ENCODE results near the gene ZNF331.

The ZNF331 gene

DNA sequence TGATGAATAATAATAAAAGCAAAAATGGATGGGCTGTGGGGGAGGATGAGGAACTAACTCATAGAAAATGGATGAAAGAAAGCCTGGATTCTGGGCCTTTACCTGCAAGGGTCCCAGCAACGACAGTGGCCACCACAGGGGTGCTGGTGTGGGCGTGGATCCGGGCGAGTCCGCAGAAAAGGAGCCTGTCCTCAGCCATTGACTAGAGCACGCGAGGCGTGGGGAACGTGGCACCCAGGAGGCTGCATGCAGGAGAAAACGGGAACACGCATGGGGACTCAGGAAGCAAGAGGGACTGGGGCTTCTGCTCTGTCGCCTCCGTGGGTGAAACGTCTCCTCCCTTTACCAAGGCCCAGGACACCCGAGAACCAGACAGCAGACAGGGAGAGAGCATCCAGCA lies 68.1 kb downstream of the ZNF331 start:
- ChIA-PET POLR2A (no interaction called here), CTCF (no interaction called here)
- Histone ChIP-seq H3K36me3 (ENCODE audit: control insufficient read depth in 2 of 2, insufficient read depth in 1 of 2, low read length in 2 of 2) (no peaks in the 10 kb centered on the region), H3K4me1 (ENCODE audit: control insufficient read depth, insufficient read depth, low read length) (no peaks in the 10 kb centered on the region), H3K4me3 (ENCODE audit: low read depth, low read length) (no peak overlapping the region), H3K9me3 (ENCODE audit: control insufficient read depth, insufficient read depth, low read depth, low read length) (no peaks in the 10 kb centered on the region), H3K27ac (ENCODE audit: extremely low read depth, low read depth, low read length) (no peak overlapping the region)
- TF ChIP-seq ZNF324 (tag by site-specific recombination; IDR thresholded peaks at IDR 0.05), result no peak
- no peak for TF ChIP-seq HOXC10 (CRISPR knock-in tag; IDR thresholded peaks at IDR 0.05)
- no peak for TF ChIP-seq ZNF843 (tag by site-specific recombination; IDR thresholded peaks at IDR 0.05)
- no peak for TF ChIP-seq SP2 (tag by site-specific recombination; IDR thresholded peaks at IDR 0.05)
- TF ChIP-seq, protein P1, sequence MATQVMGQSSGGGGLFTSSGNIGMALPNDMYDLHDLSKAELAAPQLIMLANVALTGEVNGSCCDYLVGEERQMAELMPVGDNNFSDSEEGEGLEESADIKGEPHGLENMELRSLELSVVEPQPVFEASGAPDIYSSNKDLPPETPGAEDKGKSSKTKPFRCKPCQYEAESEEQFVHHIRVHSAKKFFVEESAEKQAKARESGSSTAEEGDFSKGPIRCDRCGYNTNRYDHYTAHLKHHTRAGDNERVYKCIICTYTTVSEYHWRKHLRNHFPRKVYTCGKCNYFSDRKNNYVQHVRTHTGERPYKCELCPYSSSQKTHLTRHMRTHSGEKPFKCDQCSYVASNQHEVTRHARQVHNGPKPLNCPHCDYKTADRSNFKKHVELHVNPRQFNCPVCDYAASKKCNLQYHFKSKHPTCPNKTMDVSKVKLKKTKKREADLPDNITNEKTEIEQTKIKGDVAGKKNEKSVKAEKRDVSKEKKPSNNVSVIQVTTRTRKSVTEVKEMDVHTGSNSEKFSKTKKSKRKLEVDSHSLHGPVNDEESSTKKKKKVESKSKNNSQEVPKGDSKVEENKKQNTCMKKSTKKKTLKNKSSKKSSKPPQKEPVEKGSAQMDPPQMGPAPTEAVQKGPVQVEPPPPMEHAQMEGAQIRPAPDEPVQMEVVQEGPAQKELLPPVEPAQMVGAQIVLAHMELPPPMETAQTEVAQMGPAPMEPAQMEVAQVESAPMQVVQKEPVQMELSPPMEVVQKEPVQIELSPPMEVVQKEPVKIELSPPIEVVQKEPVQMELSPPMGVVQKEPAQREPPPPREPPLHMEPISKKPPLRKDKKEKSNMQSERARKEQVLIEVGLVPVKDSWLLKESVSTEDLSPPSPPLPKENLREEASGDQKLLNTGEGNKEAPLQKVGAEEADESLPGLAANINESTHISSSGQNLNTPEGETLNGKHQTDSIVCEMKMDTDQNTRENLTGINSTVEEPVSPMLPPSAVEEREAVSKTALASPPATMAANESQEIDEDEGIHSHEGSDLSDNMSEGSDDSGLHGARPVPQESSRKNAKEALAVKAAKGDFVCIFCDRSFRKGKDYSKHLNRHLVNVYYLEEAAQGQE (tag by site-specific recombination; IDR thresholded peaks at IDR 0.05), result no peak
- no peak for TF ChIP-seq ZNF133 (tag by site-specific recombination; IDR thresholded peaks at IDR 0.05)
- TF ChIP-seq ZXDB (tag by site-specific recombination; IDR thresholded peaks at IDR 0.05), result no peak
- no peak for TF ChIP-seq ZNF248 (tag by site-specific recombination; IDR thresholded peaks at IDR 0.05)
- no peak for TF ChIP-seq ZNF600 (tag by site-specific recombination; IDR thresholded peaks at IDR 0.05)
- no peak for TF ChIP-seq ZNF114 (tag by site-specific recombination; IDR thresholded peaks at IDR 0.05)
- TF ChIP-seq, protein P2, sequence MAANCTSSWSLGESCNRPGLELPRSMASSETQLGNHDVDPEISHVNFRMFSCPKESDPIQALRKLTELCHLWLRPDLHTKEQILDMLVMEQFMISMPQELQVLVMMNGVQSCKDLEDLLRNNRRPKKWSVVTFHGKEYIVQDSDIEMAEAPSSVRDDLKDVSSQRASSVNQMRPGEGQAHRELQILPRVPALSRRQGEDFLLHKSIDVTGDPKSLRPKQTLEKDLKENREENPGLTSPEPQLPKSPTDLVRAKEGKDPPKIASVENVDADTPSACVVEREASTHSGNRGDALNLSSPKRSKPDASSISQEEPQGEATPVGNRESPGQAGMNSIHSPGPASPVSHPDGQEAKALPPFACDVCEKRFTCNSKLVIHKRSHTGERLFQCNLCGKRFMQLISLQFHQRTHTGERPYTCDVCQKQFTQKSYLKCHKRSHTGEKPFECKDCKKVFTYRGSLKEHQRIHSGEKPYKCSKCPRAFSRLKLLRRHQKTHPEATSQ (tag by site-specific recombination; IDR thresholded peaks at IDR 0.05), result no peak
- TF ChIP-seq, protein P3, sequence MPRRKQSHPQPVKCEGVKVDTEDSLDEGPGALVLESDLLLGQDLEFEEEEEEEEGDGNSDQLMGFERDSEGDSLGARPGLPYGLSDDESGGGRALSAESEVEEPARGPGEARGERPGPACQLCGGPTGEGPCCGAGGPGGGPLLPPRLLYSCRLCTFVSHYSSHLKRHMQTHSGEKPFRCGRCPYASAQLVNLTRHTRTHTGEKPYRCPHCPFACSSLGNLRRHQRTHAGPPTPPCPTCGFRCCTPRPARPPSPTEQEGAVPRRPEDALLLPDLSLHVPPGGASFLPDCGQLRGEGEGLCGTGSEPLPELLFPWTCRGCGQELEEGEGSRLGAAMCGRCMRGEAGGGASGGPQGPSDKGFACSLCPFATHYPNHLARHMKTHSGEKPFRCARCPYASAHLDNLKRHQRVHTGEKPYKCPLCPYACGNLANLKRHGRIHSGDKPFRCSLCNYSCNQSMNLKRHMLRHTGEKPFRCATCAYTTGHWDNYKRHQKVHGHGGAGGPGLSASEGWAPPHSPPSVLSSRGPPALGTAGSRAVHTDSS (tag by site-specific recombination; IDR thresholded peaks at IDR 0.05), result no peak
- no peak for TF ChIP-seq BCL11A (tag by site-specific recombination; IDR thresholded peaks at IDR 0.05; ENCODE audit: low read depth)

DNA sequence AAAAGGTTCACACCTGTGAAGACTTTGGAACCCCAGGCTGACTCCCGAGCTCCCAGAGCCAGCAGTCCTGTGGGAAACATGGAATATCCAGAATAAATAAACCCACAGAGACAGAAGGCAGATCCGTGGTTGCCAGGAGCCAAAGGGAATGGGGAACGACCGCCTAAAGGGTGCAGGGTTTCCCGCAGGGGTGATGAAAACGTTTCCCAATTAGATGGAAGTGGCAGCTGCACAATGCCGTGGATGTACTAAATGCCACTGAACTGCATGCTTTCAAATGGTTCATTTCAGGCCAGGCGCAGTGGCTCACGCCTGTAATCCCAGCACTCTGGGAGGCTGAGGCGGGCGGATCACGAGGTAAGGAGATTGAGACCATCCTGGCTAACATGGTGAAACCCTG lies 70.4 kb downstream of the ZNF331 start:
- H3K4me1 ChIP-seq (ENCODE audit: control insufficient read depth, insufficient read depth, low read length), result no peaks in the 10 kb centered on the region
- TF ChIP-seq, protein P4, sequence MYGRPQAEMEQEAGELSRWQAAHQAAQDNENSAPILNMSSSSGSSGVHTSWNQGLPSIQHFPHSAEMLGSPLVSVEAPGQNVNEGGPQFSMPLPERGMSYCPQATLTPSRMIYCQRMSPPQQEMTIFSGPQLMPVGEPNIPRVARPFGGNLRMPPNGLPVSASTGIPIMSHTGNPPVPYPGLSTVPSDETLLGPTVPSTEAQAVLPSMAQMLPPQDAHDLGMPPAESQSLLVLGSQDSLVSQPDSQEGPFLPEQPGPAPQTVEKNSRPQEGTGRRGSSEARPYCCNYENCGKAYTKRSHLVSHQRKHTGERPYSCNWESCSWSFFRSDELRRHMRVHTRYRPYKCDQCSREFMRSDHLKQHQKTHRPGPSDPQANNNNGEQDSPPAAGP (tag by site-specific recombination; IDR thresholded peaks at IDR 0.05), result no peak
- TF ChIP-seq, protein P5, sequence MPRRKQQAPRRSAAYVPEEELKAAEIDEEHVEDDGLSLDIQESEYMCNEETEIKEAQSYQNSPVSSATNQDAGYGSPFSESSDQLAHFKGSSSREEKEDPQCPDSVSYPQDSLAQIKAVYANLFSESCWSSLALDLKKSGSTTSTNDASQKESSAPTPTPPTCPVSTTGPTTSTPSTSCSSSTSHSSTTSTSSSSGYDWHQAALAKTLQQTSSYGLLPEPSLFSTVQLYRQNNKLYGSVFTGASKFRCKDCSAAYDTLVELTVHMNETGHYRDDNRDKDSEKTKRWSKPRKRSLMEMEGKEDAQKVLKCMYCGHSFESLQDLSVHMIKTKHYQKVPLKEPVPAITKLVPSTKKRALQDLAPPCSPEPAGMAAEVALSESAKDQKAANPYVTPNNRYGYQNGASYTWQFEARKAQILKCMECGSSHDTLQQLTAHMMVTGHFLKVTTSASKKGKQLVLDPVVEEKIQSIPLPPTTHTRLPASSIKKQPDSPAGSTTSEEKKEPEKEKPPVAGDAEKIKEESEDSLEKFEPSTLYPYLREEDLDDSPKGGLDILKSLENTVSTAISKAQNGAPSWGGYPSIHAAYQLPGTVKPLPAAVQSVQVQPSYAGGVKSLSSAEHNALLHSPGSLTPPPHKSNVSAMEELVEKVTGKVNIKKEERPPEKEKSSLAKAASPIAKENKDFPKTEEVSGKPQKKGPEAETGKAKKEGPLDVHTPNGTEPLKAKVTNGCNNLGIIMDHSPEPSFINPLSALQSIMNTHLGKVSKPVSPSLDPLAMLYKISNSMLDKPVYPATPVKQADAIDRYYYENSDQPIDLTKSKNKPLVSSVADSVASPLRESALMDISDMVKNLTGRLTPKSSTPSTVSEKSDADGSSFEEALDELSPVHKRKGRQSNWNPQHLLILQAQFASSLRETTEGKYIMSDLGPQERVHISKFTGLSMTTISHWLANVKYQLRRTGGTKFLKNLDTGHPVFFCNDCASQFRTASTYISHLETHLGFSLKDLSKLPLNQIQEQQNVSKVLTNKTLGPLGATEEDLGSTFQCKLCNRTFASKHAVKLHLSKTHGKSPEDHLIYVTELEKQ (tag by site-specific recombination; IDR thresholded peaks at IDR 0.05; ENCODE audit: borderline replicate concordance), result no peak
- no peak for TF ChIP-seq GLI2 (tag by site-specific recombination; IDR thresholded peaks at IDR 0.05; ENCODE audit: borderline replicate concordance, low read depth)
- H3K36me3 ChIP-seq (ENCODE audit: control insufficient read depth in 2 of 2, insufficient read depth in 1 of 2, low read length in 2 of 2), result no peaks in the 10 kb centered on the region
- no peak overlapping the region for H3K4me3 ChIP-seq (ENCODE audit: low read depth, low read length)
- no peaks in the 10 kb centered on the region for H3K9me3 ChIP-seq (ENCODE audit: control insufficient read depth, insufficient read depth, low read depth, low read length)
- no peak overlapping the region for H3K27ac ChIP-seq (ENCODE audit: extremely low read depth, low read depth, low read length)
- ChIA-PET POLR2A (no interaction called here), CTCF (no interaction called here)
